Esophagus squamous epithelium (tissue), 4 donors: Measurements from ENCODE around the gene SLC8A2.

Source experiments
- CTCF ChIP-seq, 6 experiments: fragments of 450-650 bp in 4 of 6; fragments of 200-600 bp in 2 of 6; sonication (generic) in 2 of 6; IDR thresholded peaks; one replicate each; pipeline ENCODE4 v1.5.1; 2016 to 2019; ENCODE audit warnings: antibody characterized with exemption in 6 of 6, mild to moderate bottlenecking in 4 of 6, moderate library complexity in 4 of 6
- POLR2A ChIP-seq, 4 donors: fragments of 450-650 bp; IDR thresholded peaks; one replicate each; pipeline ENCODE4 v1.6.1; 2017; ENCODE audit warnings: antibody characterized with exemption in 4 of 4, mild to moderate bottlenecking in 4 of 4, moderate library complexity in 3 of 4

GRCh38 chr19:47445527-47445926 is 26.2 kb downstream of the SLC8A2 start:
- TF ChIP-seq CTCF (IDR thresholded peaks at IDR 0.05) (no peak), POLR2A (IDR thresholded peaks at IDR 0.05) (no peak)
